OCI-LY3 (cell line): ENCODE data around the gene BRPF3.

Source experiments
- EZH2phosphoT487 ChIP-seq: fragments of 200-600 bp; shearing (Covaris generic); IDR thresholded peaks from 2 replicates; pipeline ENCODE4 v1.6.1; 2018; ENCODE audit warnings: antibody characterized with exemption, mixed run types, low read depth
- TF ChIP-seq, protein P1 (sequence below): fragments of 200-600, 300-600 bp; sonication (generic); IDR thresholded peaks from 2 replicates; pipeline ENCODE4 v1.5.1; 2014; ENCODE audit warnings: antibody characterized with exemption, low read length, low read depth

DNA sequence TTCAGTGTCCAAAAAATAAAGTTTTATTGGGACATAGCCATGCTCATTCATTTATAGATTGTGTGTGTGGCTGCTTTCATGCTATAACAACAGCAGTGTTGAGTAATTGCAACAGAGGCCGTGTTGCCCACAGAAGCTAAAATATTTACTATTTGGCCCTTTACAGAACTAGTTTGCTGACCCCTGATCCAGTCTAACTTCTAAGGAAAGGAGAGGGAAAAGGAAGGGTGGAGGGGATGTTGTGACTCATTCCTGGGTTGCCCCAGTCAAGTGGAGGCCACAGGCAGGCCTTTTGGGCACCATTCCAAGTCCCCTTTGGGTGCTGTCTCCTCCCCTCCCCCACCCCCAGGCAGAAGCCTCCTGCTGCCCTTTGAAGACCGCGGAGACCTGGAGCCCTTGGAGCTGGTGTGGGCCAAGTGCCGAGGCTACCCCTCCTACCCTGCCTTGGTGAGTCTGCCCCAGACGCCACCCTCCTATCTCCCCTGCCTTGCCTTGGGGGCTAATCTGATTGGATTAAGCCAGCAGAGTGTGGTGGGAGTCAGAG is 28.4 kb downstream of the BRPF3 start:
- TF ChIP-seq, protein P1, sequence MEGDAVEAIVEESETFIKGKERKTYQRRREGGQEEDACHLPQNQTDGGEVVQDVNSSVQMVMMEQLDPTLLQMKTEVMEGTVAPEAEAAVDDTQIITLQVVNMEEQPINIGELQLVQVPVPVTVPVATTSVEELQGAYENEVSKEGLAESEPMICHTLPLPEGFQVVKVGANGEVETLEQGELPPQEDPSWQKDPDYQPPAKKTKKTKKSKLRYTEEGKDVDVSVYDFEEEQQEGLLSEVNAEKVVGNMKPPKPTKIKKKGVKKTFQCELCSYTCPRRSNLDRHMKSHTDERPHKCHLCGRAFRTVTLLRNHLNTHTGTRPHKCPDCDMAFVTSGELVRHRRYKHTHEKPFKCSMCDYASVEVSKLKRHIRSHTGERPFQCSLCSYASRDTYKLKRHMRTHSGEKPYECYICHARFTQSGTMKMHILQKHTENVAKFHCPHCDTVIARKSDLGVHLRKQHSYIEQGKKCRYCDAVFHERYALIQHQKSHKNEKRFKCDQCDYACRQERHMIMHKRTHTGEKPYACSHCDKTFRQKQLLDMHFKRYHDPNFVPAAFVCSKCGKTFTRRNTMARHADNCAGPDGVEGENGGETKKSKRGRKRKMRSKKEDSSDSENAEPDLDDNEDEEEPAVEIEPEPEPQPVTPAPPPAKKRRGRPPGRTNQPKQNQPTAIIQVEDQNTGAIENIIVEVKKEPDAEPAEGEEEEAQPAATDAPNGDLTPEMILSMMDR = no peak
- TF ChIP-seq EZH2phosphoT487 = no peak
